Measurements from ENCODE around the gene BTBD9. TPM values are rescaled to one million over a fixed set of nuclear protein-coding genes. Genes with fewer than 3 reads are reported as not detected.

BTBD9 gene
- total RNA-seq, 1 experiment from 2014 or later = 4.7 TPM

- H3K27me3 ChIP-seq (ENCODE audit: low read length) = no peaks in the 10 kb centered on the region
- no peak overlapping the region for H3K4me2 ChIP-seq (ENCODE audit: low read depth, low read length, poor library complexity, severe bottlenecking)
- no peak overlapping the region for H3K27ac ChIP-seq (ENCODE audit: low read length)
- no peaks in the 10 kb centered on the region for H3K4me1 ChIP-seq (ENCODE audit: low read length)
- H3K9me3 ChIP-seq (ENCODE audit: low read length) = no peaks in the 10 kb centered on the region
- no peaks in the 10 kb centered on the region for H4K20me1 ChIP-seq (ENCODE audit: insufficient read depth, low read depth, low read length)
- no peak for DNase-seq
- H3K9me2 ChIP-seq (replicated peaks; ENCODE audit: insufficient read depth, low read length) = no peaks in the 10 kb centered on the region
- H3K4me3 ChIP-seq (ENCODE audit: low read length) = no peak overlapping the region
- H3K79me2 ChIP-seq (ENCODE audit: low read length) = no peaks in the 10 kb centered on the region
- H3K9ac ChIP-seq (ENCODE audit: low read length) = no peak overlapping the region
- H2AFZ ChIP-seq (ENCODE audit: low read length) = no peak overlapping the region
- H3K36me3 ChIP-seq (ENCODE audit: insufficient read depth, low read length) = no peaks in the 10 kb centered on the region
These were observed 302.8 kb downstream of the BTBD9 start for GRCh38 chr6:38336922-38337321.

DNA sequence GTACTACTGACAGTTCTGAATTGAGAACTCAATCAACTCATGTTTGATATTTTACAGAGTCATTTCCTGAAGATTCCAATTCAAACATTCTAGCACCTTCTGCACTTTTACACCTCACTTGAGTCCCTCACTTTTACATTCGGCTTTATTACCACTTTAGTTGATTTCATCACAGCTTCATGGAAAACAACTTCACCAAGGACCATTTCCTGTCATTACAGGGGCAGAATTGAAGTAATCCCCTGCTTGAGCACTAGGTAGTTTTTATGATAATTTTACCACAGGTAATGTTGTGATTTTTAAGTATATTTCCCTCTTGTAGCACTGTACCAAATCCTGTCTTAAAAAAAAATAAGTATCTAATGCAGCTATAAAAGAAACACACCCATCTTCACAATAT is 312.9 kb downstream of the BTBD9 start:
- H3K79me2 ChIP-seq (ENCODE audit: low read length) = no peaks in the 10 kb centered on the region
- no peak for DNase-seq
- H3K27me3 ChIP-seq (ENCODE audit: low read length) = no peaks in the 10 kb centered on the region
- no peak overlapping the region for H3K27ac ChIP-seq (ENCODE audit: low read length)
- H3K9ac ChIP-seq (ENCODE audit: low read length) = no peak overlapping the region
- no peak overlapping the region for H2AFZ ChIP-seq (ENCODE audit: low read length)
- no peaks in the 10 kb centered on the region for H3K9me2 ChIP-seq (replicated peaks; ENCODE audit: insufficient read depth, low read length)
- H3K4me2 ChIP-seq (ENCODE audit: low read depth, low read length, poor library complexity, severe bottlenecking) = no peak overlapping the region
- no peaks in the 10 kb centered on the region for H3K4me1 ChIP-seq (ENCODE audit: low read length)
- H3K9me3 ChIP-seq (ENCODE audit: low read length) = no peaks in the 10 kb centered on the region
- H4K20me1 ChIP-seq (ENCODE audit: insufficient read depth, low read depth, low read length) = no peaks in the 10 kb centered on the region
- H3K4me3 ChIP-seq (ENCODE audit: low read length) = no peak overlapping the region
- H3K36me3 ChIP-seq (ENCODE audit: insufficient read depth, low read length) = no peaks in the 10 kb centered on the region

DNA sequence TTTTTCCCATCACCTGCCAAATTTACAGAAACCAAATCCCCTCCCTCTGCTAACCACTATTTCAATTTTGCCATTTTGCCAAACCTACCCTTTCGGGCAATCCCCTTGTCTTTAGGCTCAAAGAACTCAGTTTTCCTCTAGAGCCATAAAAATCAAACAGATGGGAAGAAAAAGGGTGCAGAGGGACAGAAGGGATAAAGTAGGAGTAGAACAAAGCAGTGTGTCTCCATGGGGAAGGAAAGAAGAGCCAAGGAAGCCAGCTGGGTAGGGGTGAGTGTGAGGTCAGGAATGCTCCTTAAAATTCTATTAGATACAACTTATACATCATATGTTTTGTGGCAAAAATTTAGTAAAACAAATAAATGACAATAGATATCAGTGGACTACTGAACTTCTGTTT is 316.5 kb downstream of the BTBD9 start:
- Histone ChIP-seq H3K9ac (ENCODE audit: low read length) (no peak overlapping the region), H4K20me1 (ENCODE audit: insufficient read depth, low read depth, low read length) (no peaks in the 10 kb centered on the region), H3K27ac (ENCODE audit: low read length) (no peak overlapping the region), H3K4me2 (ENCODE audit: low read depth, low read length, poor library complexity, severe bottlenecking) (no peak overlapping the region), H3K27me3 (ENCODE audit: low read length) (no peaks in the 10 kb centered on the region), H3K4me1 (ENCODE audit: low read length) (no peaks in the 10 kb centered on the region), H2AFZ (ENCODE audit: low read length) (no peak overlapping the region), H3K79me2 (ENCODE audit: low read length) (no peaks in the 10 kb centered on the region), H3K9me2 (replicated peaks; ENCODE audit: insufficient read depth, low read length) (no peaks in the 10 kb centered on the region), H3K9me3 (ENCODE audit: low read length) (no peaks in the 10 kb centered on the region), H3K36me3 (ENCODE audit: insufficient read depth, low read length) (no peaks in the 10 kb centered on the region), H3K4me3 (ENCODE audit: low read length) (no peak overlapping the region)
- DNase-seq = no peak

DNA sequence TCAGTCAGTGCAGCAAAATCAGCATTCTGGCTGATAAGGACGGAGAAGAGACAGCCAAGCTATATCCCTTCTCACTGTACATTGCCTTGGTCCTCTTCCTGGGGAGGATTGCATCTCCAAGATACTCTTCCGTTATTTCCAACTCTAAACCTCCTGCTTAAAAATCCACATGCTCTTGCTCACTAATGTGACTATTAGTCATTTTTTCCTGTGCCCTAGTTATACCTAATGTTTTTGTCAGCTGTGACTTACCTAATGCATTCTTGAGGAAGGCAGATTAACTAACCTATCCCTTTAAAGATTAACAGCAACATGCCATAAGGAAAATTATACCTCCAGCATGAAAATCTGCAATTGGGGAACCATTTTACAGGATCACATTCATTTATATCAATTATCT is 317.6 kb downstream of the BTBD9 start:
- Histone ChIP-seq H3K4me1 (ENCODE audit: low read length) (no peaks in the 10 kb centered on the region), H3K9ac (ENCODE audit: low read length) (no peak overlapping the region), H3K9me3 (ENCODE audit: low read length) (no peaks in the 10 kb centered on the region), H3K27me3 (ENCODE audit: low read length) (no peaks in the 10 kb centered on the region), H4K20me1 (ENCODE audit: insufficient read depth, low read depth, low read length) (no peaks in the 10 kb centered on the region), H3K4me3 (ENCODE audit: low read length) (no peak overlapping the region), H3K9me2 (replicated peaks; ENCODE audit: insufficient read depth, low read length) (no peaks in the 10 kb centered on the region), H3K36me3 (ENCODE audit: insufficient read depth, low read length) (no peaks in the 10 kb centered on the region), H3K4me2 (ENCODE audit: low read depth, low read length, poor library complexity, severe bottlenecking) (no peak overlapping the region), H3K27ac (ENCODE audit: low read length) (no peak overlapping the region), H3K79me2 (ENCODE audit: low read length) (no peaks in the 10 kb centered on the region), H2AFZ (ENCODE audit: low read length) (no peak overlapping the region)
- DNase-seq = no peak

DNA sequence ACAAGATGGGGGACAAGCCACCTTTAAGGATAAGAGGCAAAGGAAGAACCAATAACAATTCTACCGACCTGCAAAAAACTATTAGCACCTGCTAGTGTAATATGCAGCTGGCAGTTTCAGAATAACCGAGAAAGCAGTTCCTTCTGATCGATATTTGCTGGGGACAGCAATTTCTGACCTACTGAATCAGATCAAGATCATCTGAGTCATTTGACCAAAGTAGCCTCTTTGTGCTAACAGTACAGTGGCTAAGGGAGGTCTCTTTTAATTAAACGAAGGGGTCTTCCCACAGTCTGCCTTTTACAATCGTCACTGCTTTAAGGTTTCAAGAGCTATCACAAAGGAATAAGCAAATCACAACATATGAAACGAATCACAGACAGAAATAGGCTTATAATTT is 318.9 kb downstream of the BTBD9 start:
- Histone ChIP-seq H3K27me3 (ENCODE audit: low read length) (no peaks in the 10 kb centered on the region), H3K4me1 (ENCODE audit: low read length) (no peaks in the 10 kb centered on the region), H3K79me2 (ENCODE audit: low read length) (no peaks in the 10 kb centered on the region), H3K9me3 (ENCODE audit: low read length) (no peaks in the 10 kb centered on the region), H4K20me1 (ENCODE audit: insufficient read depth, low read depth, low read length) (no peaks in the 10 kb centered on the region), H3K36me3 (ENCODE audit: insufficient read depth, low read length) (no peaks in the 10 kb centered on the region), H2AFZ (ENCODE audit: low read length) (no peak overlapping the region), H3K4me2 (ENCODE audit: low read depth, low read length, poor library complexity, severe bottlenecking) (no peak overlapping the region), H3K9me2 (replicated peaks; ENCODE audit: insufficient read depth, low read length) (no peaks in the 10 kb centered on the region), H3K4me3 (ENCODE audit: low read length) (no peak overlapping the region), H3K9ac (ENCODE audit: low read length) (no peak overlapping the region), H3K27ac (ENCODE audit: low read length) (no peak overlapping the region)
- no peak for DNase-seq

DNA sequence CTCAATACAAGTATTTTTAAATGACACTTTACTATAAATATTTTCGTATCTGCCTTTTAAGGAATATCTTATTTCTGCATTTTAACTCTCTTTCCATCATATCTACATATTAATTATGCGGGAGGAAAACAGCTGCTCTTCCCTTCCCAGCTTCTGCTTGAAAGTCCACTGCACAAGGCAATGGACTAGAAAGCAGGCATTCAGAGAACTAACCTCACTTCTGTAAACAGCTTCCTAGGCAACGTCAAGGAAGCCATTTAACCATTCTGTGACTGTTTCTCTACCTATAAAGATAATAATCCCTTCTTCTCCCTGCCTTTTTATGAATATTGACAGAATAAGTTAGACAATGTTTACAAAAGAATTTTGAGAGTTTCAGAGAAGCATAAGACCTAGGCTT is 319.4 kb downstream of the BTBD9 start:
- no peaks in the 10 kb centered on the region for H4K20me1 ChIP-seq (ENCODE audit: insufficient read depth, low read depth, low read length)
- no peaks in the 10 kb centered on the region for H3K9me3 ChIP-seq (ENCODE audit: low read length)
- H3K9ac ChIP-seq (ENCODE audit: low read length) = no peak overlapping the region
- H3K4me3 ChIP-seq (ENCODE audit: low read length) = no peak overlapping the region
- H3K36me3 ChIP-seq (ENCODE audit: insufficient read depth, low read length) = no peaks in the 10 kb centered on the region
- DNase-seq = no peak
- no peaks in the 10 kb centered on the region for H3K4me1 ChIP-seq (ENCODE audit: low read length)
- H3K27me3 ChIP-seq (ENCODE audit: low read length) = no peaks in the 10 kb centered on the region
- H3K4me2 ChIP-seq (ENCODE audit: low read depth, low read length, poor library complexity, severe bottlenecking) = no peak overlapping the region
- H2AFZ ChIP-seq (ENCODE audit: low read length) = no peak overlapping the region
- H3K27ac ChIP-seq (ENCODE audit: low read length) = no peak overlapping the region
- H3K79me2 ChIP-seq (ENCODE audit: low read length) = no peaks in the 10 kb centered on the region
- no peaks in the 10 kb centered on the region for H3K9me2 ChIP-seq (replicated peaks; ENCODE audit: insufficient read depth, low read length)

DNA sequence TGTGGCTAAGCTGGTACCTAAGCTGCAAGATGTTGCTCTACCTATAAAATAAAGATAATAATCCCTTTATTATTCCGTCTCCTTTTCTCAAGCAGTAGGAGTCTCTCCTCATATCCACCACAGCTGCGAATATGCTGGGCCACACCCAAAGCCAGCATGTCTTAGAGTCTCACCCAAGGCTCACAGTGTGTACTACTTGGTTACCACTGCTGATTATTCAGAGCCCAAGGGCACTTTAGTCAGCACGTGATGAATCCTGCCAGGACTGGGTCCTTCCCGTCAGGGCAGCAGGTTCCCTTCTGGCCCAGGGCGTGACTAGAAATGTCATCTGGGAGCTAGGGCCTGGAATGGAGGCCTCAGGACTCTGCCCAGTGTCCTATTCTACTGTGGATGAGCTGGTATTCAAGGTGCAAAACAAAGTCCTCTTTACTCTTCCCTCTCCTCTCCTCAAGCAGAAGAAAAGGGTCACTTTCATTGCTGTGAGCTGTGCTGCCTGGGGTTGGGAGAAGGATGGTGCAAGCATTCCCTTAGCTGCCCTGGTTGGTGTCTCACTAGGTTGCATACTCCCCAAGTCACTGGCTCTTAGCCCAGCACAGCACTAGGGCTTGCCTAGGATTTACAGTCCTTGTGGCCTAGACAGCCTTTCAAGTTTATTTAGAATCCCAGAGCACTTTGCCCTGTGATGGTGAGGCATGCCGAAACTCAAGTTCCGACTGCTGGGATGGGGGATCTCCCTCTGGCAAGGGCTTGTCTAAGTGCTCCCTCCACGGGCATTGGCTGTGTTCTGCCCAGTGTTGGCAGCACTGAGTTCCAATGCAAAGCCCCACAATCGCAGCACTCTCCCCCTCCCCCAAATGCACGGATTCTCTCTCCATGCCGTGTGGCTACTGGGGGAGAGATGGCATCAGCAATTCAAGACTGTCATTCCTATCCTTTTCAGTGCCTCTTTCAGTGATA is 320.2 kb downstream of the BTBD9 start:
- no peak overlapping the region for H3K4me3 ChIP-seq (ENCODE audit: low read length)
- no peak overlapping the region for H2AFZ ChIP-seq (ENCODE audit: low read length)
- no peak overlapping the region for H3K4me2 ChIP-seq (ENCODE audit: low read depth, low read length, poor library complexity, severe bottlenecking)
- no peaks in the 10 kb centered on the region for H3K36me3 ChIP-seq (ENCODE audit: insufficient read depth, low read length)
- DNase-seq = no peak
- H3K4me1 ChIP-seq (ENCODE audit: low read length) = no peaks in the 10 kb centered on the region
- H4K20me1 ChIP-seq (ENCODE audit: insufficient read depth, low read depth, low read length) = no peaks in the 10 kb centered on the region
- no peaks in the 10 kb centered on the region for H3K79me2 ChIP-seq (ENCODE audit: low read length)
- no peak overlapping the region for H3K9ac ChIP-seq (ENCODE audit: low read length)
- H3K27ac ChIP-seq (ENCODE audit: low read length) = no peak overlapping the region
- H3K9me3 ChIP-seq (ENCODE audit: low read length) = no peaks in the 10 kb centered on the region
- H3K9me2 ChIP-seq (replicated peaks; ENCODE audit: insufficient read depth, low read length) = no peaks in the 10 kb centered on the region
- H3K27me3 ChIP-seq (ENCODE audit: low read length) = no peaks in the 10 kb centered on the region

GRCh38 chr6:38316099-38316868 is 323.4 kb downstream of the BTBD9 start:
- Histone ChIP-seq H3K4me1 (ENCODE audit: low read length) (no peaks in the 10 kb centered on the region), H3K27ac (ENCODE audit: low read length) (no peak overlapping the region), H3K36me3 (ENCODE audit: insufficient read depth, low read length) (no peaks in the 10 kb centered on the region), H3K9ac (ENCODE audit: low read length) (no peak overlapping the region), H3K27me3 (ENCODE audit: low read length) (no peaks in the 10 kb centered on the region), H2AFZ (ENCODE audit: low read length) (no peak overlapping the region), H3K4me2 (ENCODE audit: low read depth, low read length, poor library complexity, severe bottlenecking) (no peak overlapping the region), H3K9me3 (ENCODE audit: low read length) (no peaks in the 10 kb centered on the region), H3K79me2 (ENCODE audit: low read length) (no peaks in the 10 kb centered on the region), H3K4me3 (ENCODE audit: low read length) (no peak overlapping the region), H3K9me2 (replicated peaks; ENCODE audit: insufficient read depth, low read length) (no peaks in the 10 kb centered on the region), H4K20me1 (ENCODE audit: insufficient read depth, low read depth, low read length) (no peaks in the 10 kb centered on the region)
- no peak for DNase-seq

Data from Karpas-422 (cell line).